IPS-18c (cell line): ENCODE results near the gene DZIP3.
A peak's percentile ranks its signal among the peaks of the same experiment; 100 is the strongest.

Experiments
- H3K4me3 ChIP-seq: 2 replicates; pipeline ENCODE4 v1.7.0; 2013; ENCODE audit warnings: low read depth, mild to moderate bottlenecking, low read length, moderate library complexity; ENCODE audit not compliant: insufficient read depth
- H3K9me3 ChIP-seq: one replicate; pipeline ENCODE4 v1.6.1; 2013; ENCODE audit warnings: mild to moderate bottlenecking, low read length, moderate library complexity; ENCODE audit not compliant: control insufficient read depth, insufficient read depth

Gene DZIP3

GRCh38 chr3:108589081-108589997 is at the start of gene DZIP3, which contains the start of gene CIP2A:
TSS of gene DZIP3 (plus strand) at chr3:108589722. CDS start at chr3:108605407, 15,685 bp downstream.
TSS of gene CIP2A (minus strand) at chr3:108589438. CDS start at chr3:108589375, 63 bp downstream.
- H3K4me3 ChIP-seq: peak within 1 kb of the TSS; percentile 94
- H3K9me3 ChIP-seq: no peaks in the 10 kb centered on the region

GRCh38 chr3:108546247-108546646 is 43.3 kb upstream of the DZIP3 start:
- no peaks in the 10 kb centered on the region for H3K9me3 ChIP-seq
- no peak overlapping the region for H3K4me3 ChIP-seq

GRCh38 chr3:108546692-108547091 is 42.8 kb upstream of the DZIP3 start:
- no peak overlapping the region for H3K4me3 ChIP-seq
- no peaks in the 10 kb centered on the region for H3K9me3 ChIP-seq

GRCh38 chr3:108548304-108548703 is 41.2 kb upstream of the DZIP3 start:
- Histone ChIP-seq H3K9me3 (no peaks in the 10 kb centered on the region), H3K4me3 (no peak overlapping the region)

GRCh38 chr3:108548886-108549285 is 40.6 kb upstream of the DZIP3 start:
- H3K9me3 ChIP-seq: no peaks in the 10 kb centered on the region
- H3K4me3 ChIP-seq: no peak overlapping the region

- H3K4me3 ChIP-seq: no peak overlapping the region
- no peaks in the 10 kb centered on the region for H3K9me3 ChIP-seq
These were observed 37.0 kb upstream of the DZIP3 start for GRCh38 chr3:108552267-108553159.

GRCh38 chr3:108554229-108554628 is 35.3 kb upstream of the DZIP3 start:
- H3K9me3 ChIP-seq: no peaks in the 10 kb centered on the region
- no peak overlapping the region for H3K4me3 ChIP-seq

- H3K9me3 ChIP-seq: no peaks in the 10 kb centered on the region
- no peak overlapping the region for H3K4me3 ChIP-seq
These were observed 34.5 kb upstream of the DZIP3 start for GRCh38 chr3:108554913-108555571.

- Histone ChIP-seq H3K4me3 (no peak overlapping the region), H3K9me3 (no peaks in the 10 kb centered on the region)
These were observed 33.4 kb upstream of the DZIP3 start for GRCh38 chr3:108555966-108556581.

GRCh38 chr3:108562565-108562964 is 27.0 kb upstream of the DZIP3 start:
- H3K4me3 ChIP-seq: no peak overlapping the region
- H3K9me3 ChIP-seq: no peaks in the 10 kb centered on the region

GRCh38 chr3:108564564-108564963 is 25.0 kb upstream of the DZIP3 start:
- H3K4me3 ChIP-seq: no peak overlapping the region
- no peaks in the 10 kb centered on the region for H3K9me3 ChIP-seq

GRCh38 chr3:108565506-108565905 is 24.0 kb upstream of the DZIP3 start:
- Histone ChIP-seq H3K9me3 (no peaks in the 10 kb centered on the region), H3K4me3 (no peak overlapping the region)

GRCh38 chr3:108566599-108566998 is 22.9 kb upstream of the DZIP3 start:
- no peaks in the 10 kb centered on the region for H3K9me3 ChIP-seq
- H3K4me3 ChIP-seq: no peak overlapping the region

- no peak overlapping the region for H3K4me3 ChIP-seq
- no peaks in the 10 kb centered on the region for H3K9me3 ChIP-seq
These were observed 20.2 kb upstream of the DZIP3 start for GRCh38 chr3:108569336-108569735.

GRCh38 chr3:108578064-108578463 is 11.5 kb upstream of the DZIP3 start:
- H3K9me3 ChIP-seq: no peaks in the 10 kb centered on the region
- H3K4me3 ChIP-seq: no peak overlapping the region

- no peaks in the 10 kb centered on the region for H3K9me3 ChIP-seq
- peak overlapping the region; percentile 94 for H3K4me3 ChIP-seq
These were observed 921 bp upstream of the DZIP3 start for GRCh38 chr3:108588601-108589000.

GRCh38 chr3:108589998-108590323 is 439 bp downstream of the DZIP3 start:
- peak overlapping the region; percentile 94 for H3K4me3 ChIP-seq
- no peaks in the 10 kb centered on the region for H3K9me3 ChIP-seq
